ENCODE data around the gene MYO5A.
"Not testable (repeated sequence)": the region's sequence is repeated elsewhere in the genome, so short reads cannot be mapped to it uniquely, and the experiment has no call there.

The MYO5A gene

DNA sequence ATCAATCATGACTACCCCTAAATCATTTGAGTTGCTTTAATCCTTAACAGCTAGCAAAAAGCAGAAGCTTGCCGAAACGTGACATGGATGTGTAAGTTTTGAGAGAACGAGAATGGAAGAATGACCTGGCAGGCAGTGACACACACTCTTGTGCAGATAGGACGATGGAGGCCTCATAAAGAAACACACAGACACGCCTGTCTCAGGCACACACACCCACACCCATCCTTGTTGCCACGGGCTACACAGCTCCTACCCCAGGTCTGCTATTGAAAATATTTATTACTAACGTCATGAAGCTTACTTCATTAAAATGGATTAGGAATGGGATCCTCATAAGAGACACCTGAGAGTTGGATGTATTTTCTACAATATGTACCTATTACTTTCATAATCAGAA is 241.6 kb downstream of the MYO5A start:
- in situ Hi-C loops (cut with HindIII; ENCODE audit: low sequenced_read_pairs), result no loop called here

DNA sequence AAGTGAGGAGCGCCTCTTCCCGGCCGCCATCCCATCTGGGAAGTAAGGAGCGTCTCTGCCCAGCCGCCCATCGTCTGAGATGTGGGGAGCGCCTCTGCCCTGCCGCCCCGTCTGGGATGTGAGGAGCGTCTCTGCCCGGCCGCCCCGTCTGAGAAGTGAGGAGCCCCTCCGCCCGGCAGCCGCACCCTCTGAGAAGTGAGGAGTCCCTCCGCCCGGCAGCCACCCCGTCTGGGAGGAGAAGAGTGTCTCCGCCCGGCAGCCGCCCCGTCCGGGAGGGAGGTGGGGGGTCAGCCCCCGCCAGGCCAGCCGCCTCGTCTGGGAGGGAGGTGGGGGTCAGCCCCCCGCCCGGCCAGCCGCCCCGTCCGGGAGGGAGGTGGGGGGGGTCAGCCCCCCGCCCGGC is 242.7 kb downstream of the MYO5A start:
- in situ Hi-C loops (cut with HindIII; ENCODE audit: low sequenced_read_pairs); DNase-seq (ENCODE audit: low read depth, low spot score); H3K4me3 ChIP-seq (ENCODE audit: low read depth, low read length): not testable (repeated sequence)

More for the DNA sequence above, 241.6 kb downstream of the MYO5A start:
- no peak for TF ChIP-seq CTCF (IDR thresholded peaks at IDR 0.05; ENCODE audit: low read depth, low read length)
- no peak for DNase-seq (ENCODE audit: low read depth, low spot score)
- no peak overlapping the region for H3K4me3 ChIP-seq (ENCODE audit: low read depth, low read length)

DNA sequence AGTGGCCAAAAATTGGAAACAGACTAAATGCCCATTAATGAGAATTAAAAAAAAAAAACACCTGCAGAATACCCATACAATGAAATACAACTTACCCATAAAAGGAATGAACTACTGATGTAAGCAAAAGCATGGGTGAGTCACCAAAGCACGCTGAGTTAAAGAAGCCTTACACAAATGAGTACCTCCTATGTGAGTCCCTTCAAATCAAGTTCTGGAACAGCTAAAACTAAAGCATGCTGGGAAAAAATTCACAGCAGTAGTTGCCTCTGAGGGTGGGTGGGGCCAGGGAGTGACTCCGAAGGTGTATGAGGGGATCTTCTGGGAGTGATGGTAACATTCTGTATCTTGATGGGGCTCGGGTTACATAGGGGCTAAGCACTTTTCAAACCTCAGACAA is 244.5 kb downstream of the MYO5A start:
- DNase-seq (ENCODE audit: low read depth, low spot score), result peak; percentile 67
- in situ Hi-C loops (cut with HindIII; ENCODE audit: low sequenced_read_pairs), result no loop called here
- H3K4me3 ChIP-seq (ENCODE audit: low read depth, low read length), result no peak overlapping the region
- no peak for TF ChIP-seq CTCF (IDR thresholded peaks at IDR 0.05; ENCODE audit: low read depth, low read length)

DNA sequence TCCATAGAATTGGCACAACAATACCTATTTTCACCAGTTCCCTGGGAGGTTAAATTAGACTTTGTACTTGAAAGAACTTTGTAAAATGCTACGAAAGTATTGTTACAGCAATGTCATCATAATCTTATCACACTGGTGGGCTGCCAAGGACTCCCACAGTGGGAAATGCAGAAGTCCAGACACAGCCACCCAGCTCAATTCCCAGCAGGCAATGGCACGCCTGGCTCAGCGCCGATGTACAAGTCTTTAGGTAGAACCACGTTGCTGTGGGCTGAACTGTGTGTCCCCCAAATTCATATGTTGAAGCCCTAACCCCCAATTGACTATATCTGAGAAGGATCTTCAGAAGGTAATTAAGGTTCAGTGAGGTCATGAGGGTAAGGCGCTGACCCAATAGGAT is 245.4 kb downstream of the MYO5A start:
- in situ Hi-C loops (cut with HindIII; ENCODE audit: low sequenced_read_pairs), result no loop called here
- no peak overlapping the region for H3K4me3 ChIP-seq (ENCODE audit: low read depth, low read length)
- no peak for DNase-seq (ENCODE audit: low read depth, low spot score)
- no peak for TF ChIP-seq CTCF (IDR thresholded peaks at IDR 0.05; ENCODE audit: low read depth, low read length)

GRCh38 chr15:52282418-52282817 is 246.3 kb downstream of the MYO5A start:
- DNase-seq (ENCODE audit: low read depth, low spot score), result no peak
- TF ChIP-seq CTCF (IDR thresholded peaks at IDR 0.05; ENCODE audit: low read depth, low read length), result no peak
- in situ Hi-C loops (cut with HindIII; ENCODE audit: low sequenced_read_pairs), result no loop called here
- H3K4me3 ChIP-seq (ENCODE audit: low read depth, low read length), result no peak overlapping the region

DNA sequence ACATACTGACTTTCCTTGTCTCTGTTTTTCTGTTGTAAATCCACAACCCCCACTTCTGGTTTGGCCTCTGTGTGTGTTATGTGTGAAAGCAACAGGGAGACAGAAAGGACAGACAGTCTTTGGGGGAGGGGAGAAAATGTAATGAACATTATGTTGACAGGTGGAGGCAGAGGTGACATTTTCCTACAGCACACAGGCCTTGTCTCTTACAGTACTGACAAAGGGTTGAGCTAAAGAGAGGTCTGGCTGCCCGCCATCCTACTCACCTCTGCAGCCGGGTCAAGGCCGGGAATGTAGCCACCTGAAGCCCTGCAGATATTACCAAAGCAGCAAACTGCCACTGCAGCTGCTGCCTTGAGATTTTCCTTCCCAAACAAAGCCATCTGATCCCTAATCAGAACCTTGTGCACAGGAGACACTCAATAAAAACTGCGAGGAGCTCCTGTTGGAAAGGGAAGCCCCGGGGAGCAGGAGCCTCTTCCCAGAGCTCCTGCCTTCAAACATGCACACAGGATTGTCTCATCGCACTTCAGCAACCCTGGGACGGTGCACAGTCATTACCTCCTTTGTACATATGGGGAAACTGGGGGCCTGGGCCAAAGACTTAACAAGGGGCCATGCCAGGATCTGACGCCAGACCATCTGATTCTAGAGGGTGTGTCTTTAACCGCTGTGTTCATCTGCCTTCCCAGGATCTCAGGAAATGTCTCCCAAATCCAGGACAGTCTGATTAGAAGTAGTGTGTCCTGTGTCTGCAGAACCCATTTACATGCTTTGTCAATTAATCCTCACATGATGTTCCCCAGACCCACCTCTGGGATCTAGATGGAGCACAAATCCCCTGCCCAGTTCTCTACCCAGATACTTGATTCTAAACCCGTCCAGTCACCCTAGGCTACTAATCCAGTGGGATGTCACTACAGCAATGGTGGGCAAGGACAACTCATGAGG is 247.3 kb downstream of the MYO5A start:
- in situ Hi-C loops (cut with HindIII; ENCODE audit: low sequenced_read_pairs), result no loop called here
- DNase-seq (ENCODE audit: low read depth, low spot score), result no peak
- TF ChIP-seq CTCF (IDR thresholded peaks at IDR 0.05; ENCODE audit: low read depth, low read length), result no peak
- H3K4me3 ChIP-seq (ENCODE audit: low read depth, low read length), result no peak overlapping the region

- no peak overlapping the region for H3K4me3 ChIP-seq (ENCODE audit: low read depth, low read length)
- in situ Hi-C loops (cut with HindIII; ENCODE audit: low sequenced_read_pairs), result no loop called here
- TF ChIP-seq CTCF (IDR thresholded peaks at IDR 0.05; ENCODE audit: low read depth, low read length), result no peak
- no peak for DNase-seq (ENCODE audit: low read depth, low spot score)
Measured at GRCh38 chr15:52280326-52281084, 248.2 kb downstream of the MYO5A start.

Data from astrocyte of the spinal cord (primary cell).